Osteoblast (primary cell): Measurements from ENCODE around the gene MARS1. TPM values are rescaled to one million over a fixed set of nuclear protein-coding genes. Genes with fewer than 3 reads are reported as not detected.

Experiments
- DNase-seq: peaks from one replicate; pipeline ENCODE4 v3.0.0; 2011; ENCODE audit warnings: low spot score, mixed read lengths; ENCODE audit not compliant: insufficient read length; ENCODE audit errors: missing footprints
- H2AFZ ChIP-seq: 2 replicates; pipeline ENCODE4 v1.6.0; 2011; ENCODE audit warnings: mild to moderate bottlenecking, low read length
- H3K27ac ChIP-seq: 2 replicates; pipeline ENCODE4 v1.5.1; 2011; ENCODE audit warnings: mild to moderate bottlenecking, low read depth, low read length, moderate library complexity
- H3K27me3 ChIP-seq: 2 replicates; pipeline ENCODE4 v1.6.0; 2012; ENCODE audit warnings: mild to moderate bottlenecking, control low read depth, inconsistent platforms, low read length, moderate library complexity; ENCODE audit not compliant: insufficient read depth
- H3K36me3 ChIP-seq: 2 replicates; pipeline ENCODE4 v1.5.1; 2011; ENCODE audit warnings: mild to moderate bottlenecking, low read length, control low read depth, moderate library complexity; ENCODE audit not compliant: insufficient read depth
- H3K4me1 ChIP-seq: 2 replicates; pipeline ENCODE4 v1.5.1; 2011; ENCODE audit warnings: mild to moderate bottlenecking, low read length, control low read depth, moderate library complexity; ENCODE audit not compliant: insufficient read depth
- H3K4me2 ChIP-seq: 2 replicates; pipeline ENCODE4 v1.6.0; 2011; ENCODE audit warnings: mild to moderate bottlenecking, low read length; ENCODE audit not compliant: insufficient read depth
- H3K4me3 ChIP-seq: fragments of 200-600 bp; sonication (generic); 3 replicates; pipeline ENCODE4 v1.5.1; 2012; ENCODE audit warnings: mild to moderate bottlenecking, low read length, inconsistent platforms; ENCODE audit not compliant: insufficient read depth
- H3K79me2 ChIP-seq: 2 replicates; pipeline ENCODE4 v1.6.0; 2012; ENCODE audit warnings: mild to moderate bottlenecking, low read length, control low read depth, inconsistent platforms; ENCODE audit not compliant: insufficient read depth
- H3K9me3 ChIP-seq: 2 replicates; pipeline ENCODE4 v1.5.1; 2011; ENCODE audit warnings: low read depth, low read length, control low read depth
- H4K20me1 ChIP-seq: 2 replicates; pipeline ENCODE4 v1.6.0; 2012; ENCODE audit warnings: mild to moderate bottlenecking, low read length, control low read depth; ENCODE audit not compliant: insufficient read depth
- CTCF ChIP-seq: IDR thresholded peaks from 2 replicates; pipeline ENCODE4 v1.5.1; 2011; ENCODE audit warnings: mild to moderate bottlenecking, low read depth, low read length, moderate library complexity; ENCODE audit errors: extremely low read depth
- total RNA-seq: library from RNA; depleted of rRNA; stranded (reverse); fragments of >200 nt; gene quantifications from 2 replicates; pipeline ENCODE4 v1.2.3, GENCODE V29; 2012

Gene MARS1
- total RNA-seq, 1 donor: 187 TPM

DNA sequence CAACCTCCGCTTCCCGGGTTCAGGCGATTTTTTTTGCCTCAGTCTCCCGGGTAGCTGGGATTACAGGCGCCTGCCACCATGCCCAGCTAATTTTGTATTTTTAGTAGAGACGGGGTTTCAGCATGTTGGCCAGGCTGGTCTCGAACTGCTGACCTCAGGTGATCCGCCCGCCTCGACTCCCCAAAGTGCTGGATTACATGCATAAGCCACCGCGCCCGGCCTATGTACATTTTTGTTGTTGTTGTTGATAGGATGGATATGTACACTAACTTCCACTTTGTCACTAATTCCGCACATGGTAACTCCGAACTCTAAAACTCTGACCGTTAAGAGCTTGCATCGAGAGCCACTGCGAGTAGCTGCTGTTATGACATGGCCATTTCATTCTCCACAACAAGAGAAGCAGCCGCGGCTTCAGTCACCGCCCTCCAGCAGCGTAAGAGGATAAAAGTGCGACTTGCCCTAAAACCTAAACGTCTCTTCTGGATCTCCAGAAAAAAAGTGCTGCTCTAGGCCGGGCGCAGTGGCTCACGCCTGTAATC is 742 bp upstream of the MARS1 start:
- Histone ChIP-seq H3K27me3 (no peaks in the 10 kb centered on the region), H3K4me2 (peak overlapping the region; percentile 87), H4K20me1 (peaks cover 7% of the 10 kb centered on the region), H3K4me1 (peaks cover 9% of the 10 kb centered on the region), H2AFZ (peak overlapping the region; percentile 90), H3K27ac (no peak overlapping the region), H3K9me3 (no peaks in the 10 kb centered on the region), H3K36me3 (peaks cover 27% of the 10 kb centered on the region), H3K79me2 (peaks cover 36% of the 10 kb centered on the region), H3K4me3 (peak overlapping the region; percentile 94)
- no peak for TF ChIP-seq CTCF
- peak; percentile 73 for DNase-seq

DNA sequence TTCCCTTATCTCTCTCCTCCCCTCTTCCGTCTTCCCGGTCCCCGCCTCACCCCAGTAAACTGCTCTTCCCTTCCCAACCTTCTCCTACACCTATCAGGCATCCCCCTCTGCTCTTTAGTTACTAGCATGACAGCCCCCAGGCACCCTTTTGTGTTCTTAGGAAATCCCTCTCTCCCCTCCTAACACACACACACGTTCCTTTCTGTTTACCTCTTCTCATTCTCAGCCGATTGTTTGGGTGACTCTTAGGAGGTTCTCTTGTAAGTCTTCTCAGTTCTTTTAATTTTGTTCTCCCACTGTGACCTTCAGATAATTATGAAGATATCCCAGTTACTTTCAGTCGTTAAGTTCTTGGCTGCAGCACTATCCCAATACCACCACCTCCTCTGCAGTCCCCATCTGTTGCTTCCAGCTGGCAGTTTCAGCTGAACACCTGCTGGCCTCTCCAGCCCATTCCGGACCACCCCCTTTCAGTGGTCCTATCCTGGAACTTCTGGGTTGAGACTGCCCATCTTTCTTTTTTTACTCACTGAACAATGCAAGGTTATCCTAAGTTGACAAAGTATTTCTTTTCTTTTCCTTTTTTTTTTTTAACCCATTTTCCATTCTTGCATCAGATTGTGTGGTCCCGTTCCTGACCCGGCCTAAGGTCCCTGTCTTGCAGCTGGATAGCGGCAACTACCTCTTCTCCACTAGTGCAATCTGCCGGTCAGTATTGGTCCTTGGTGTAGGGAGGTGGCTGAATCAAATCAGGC is 711 bp downstream of the MARS1 start:
- TF ChIP-seq CTCF: no peak
- peak overlapping the region; percentile 81 for H3K27ac ChIP-seq
- H3K79me2 ChIP-seq: peaks cover 42% of the 10 kb centered on the region
- peak overlapping the region; percentile 87 for H3K4me2 ChIP-seq
- H2AFZ ChIP-seq: peak overlapping the region; percentile 90
- H3K36me3 ChIP-seq: peaks cover 34% of the 10 kb centered on the region
- peaks cover 9% of the 10 kb centered on the region for H3K4me1 ChIP-seq
- H3K27me3 ChIP-seq: no peaks in the 10 kb centered on the region
- H3K9me3 ChIP-seq: no peaks in the 10 kb centered on the region
- peak overlapping the region; percentile 94 for H3K4me3 ChIP-seq
- no peak for DNase-seq
- H4K20me1 ChIP-seq: peaks cover 12% of the 10 kb centered on the region

GRCh38 chr12:57489157-57489641 is 1.3 kb downstream of the MARS1 start:
- H3K27me3 ChIP-seq: no peaks in the 10 kb centered on the region
- DNase-seq: no peak
- H3K4me1 ChIP-seq: peaks cover 9% of the 10 kb centered on the region
- H3K4me3 ChIP-seq: peak overlapping the region; percentile 94
- peaks cover 42% of the 10 kb centered on the region for H3K79me2 ChIP-seq
- TF ChIP-seq CTCF: no peak
- no peaks in the 10 kb centered on the region for H3K9me3 ChIP-seq
- peak overlapping the region; percentile 87 for H3K4me2 ChIP-seq
- peaks cover 12% of the 10 kb centered on the region for H4K20me1 ChIP-seq
- peak overlapping the region; percentile 1 for H3K27ac ChIP-seq
- H3K36me3 ChIP-seq: peaks cover 34% of the 10 kb centered on the region
- H2AFZ ChIP-seq: no peak overlapping the region

DNA sequence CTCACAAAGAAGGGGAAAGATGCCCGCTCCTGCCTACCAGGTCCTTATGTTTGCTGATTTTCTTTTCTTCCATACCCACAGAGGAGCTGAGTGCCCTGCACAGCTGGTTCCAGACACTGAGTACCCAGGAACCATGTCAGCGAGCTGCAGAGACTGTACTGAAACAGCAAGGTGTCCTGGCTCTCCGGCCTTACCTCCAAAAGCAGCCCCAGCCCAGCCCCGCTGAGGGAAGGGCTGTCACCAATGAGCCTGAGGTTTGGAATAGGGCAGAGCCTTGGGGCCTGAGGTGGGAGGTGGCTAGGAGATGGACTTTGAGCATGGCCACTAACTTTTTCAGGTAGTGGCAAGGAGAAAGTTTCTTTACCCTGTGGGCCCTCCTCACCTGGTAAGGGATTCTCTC is 2.3 kb downstream of the MARS1 start:
- Histone ChIP-seq H3K27ac (peak overlapping the region; percentile 1), H3K4me1 (peaks cover 9% of the 10 kb centered on the region), H4K20me1 (peaks cover 12% of the 10 kb centered on the region), H3K36me3 (peaks cover 34% of the 10 kb centered on the region), H3K4me3 (no peak overlapping the region), H3K79me2 (peaks cover 42% of the 10 kb centered on the region), H3K4me2 (no peak overlapping the region), H2AFZ (no peak overlapping the region), H3K27me3 (no peaks in the 10 kb centered on the region), H3K9me3 (no peaks in the 10 kb centered on the region)
- no peak for DNase-seq
- no peak for TF ChIP-seq CTCF
